WTC11 (cell line): Measurements from ENCODE around the gene NDUFB3. TPM values are rescaled to one million over a fixed set of nuclear protein-coding genes. Genes with fewer than 3 reads are reported as not detected.

Experiments
- ATAC-seq: fragments of 200-7000 bp; cut with Tn5 transposase; 2 replicates; pipeline ENCODE4 v1.10.0; 2021; ENCODE audit warnings: mild to moderate bottlenecking, moderate library complexity
- CTCF ChIA-PET: fragments of 300-600 bp; sonication (Branson Sonifier 250); formaldehyde crosslinking; loops from one replicate; lab custom pipeline; 2021; ENCODE audit warnings: antibody characterized with exemption; lab: Charles Lee
- POLR2A ChIA-PET: fragments of 350-600 bp; sonication (Branson Sonifier 250); formaldehyde crosslinking; loops from one replicate; lab custom pipeline; 2021; ENCODE audit warnings: antibody characterized with exemption; lab: Charles Lee
- DNase-seq: peaks from one replicate; pipeline ENCODE4 v3.0.0; 2021; ENCODE audit warnings: low spot score
- H3K27ac Mint-ChIP-seq: 2 replicates; pipeline ENCODE4 v1.8.0; 2021; ENCODE audit warnings: mixed read lengths
- H3K27me3 Mint-ChIP-seq: 2 replicates; pipeline ENCODE4 v1.8.0; 2021; ENCODE audit warnings: low read depth, mild to moderate bottlenecking, moderate library complexity, mixed read lengths
- H3K36me3 Mint-ChIP-seq: 2 replicates; pipeline ENCODE4 v1.8.0; 2021; ENCODE audit warnings: mixed read lengths
- H3K4me1 Mint-ChIP-seq: 2 replicates; pipeline ENCODE4 v1.8.0; 2022; ENCODE audit warnings: mixed read lengths
- H3K4me3 Mint-ChIP-seq: 2 replicates; pipeline ENCODE4 v1.8.0; 2021; ENCODE audit warnings: mild to moderate bottlenecking, moderate library complexity, mixed read lengths
- H3K9me3 Mint-ChIP-seq: 2 replicates; pipeline ENCODE4 v1.8.0; 2021; ENCODE audit warnings: mixed read lengths
- CREB1 ChIP-seq: sonication (generic); formaldehyde crosslinking; IDR thresholded peaks from 2 replicates; pipeline ENCODE4 v1.8.0; 2023; ENCODE audit warnings: mild to moderate bottlenecking, missing genetic modification reagents
- CTCF ChIP-seq: fragments of 200-600 bp; IDR thresholded peaks from 2 replicates; pipeline ENCODE4 v1.8.0; 2022; ENCODE audit warnings: antibody characterized with exemption
- FOXK1 ChIP-seq: sonication (generic); formaldehyde crosslinking; IDR thresholded peaks from 2 replicates; pipeline ENCODE4 v1.8.0; 2022; ENCODE audit warnings: mild to moderate bottlenecking, moderate library complexity, missing genetic modification reagents
- FOXP1 ChIP-seq: sonication (generic); formaldehyde crosslinking; IDR thresholded peaks from 2 replicates; pipeline ENCODE4 v1.8.0; 2022; ENCODE audit warnings: missing genetic modification reagents, mild to moderate bottlenecking, moderate library complexity, borderline replicate concordance
- GTF2I ChIP-seq: fragments of 250-450 bp; sonication (Bioruptor Pico); conservative IDR thresholded peaks from 2 replicates; pipeline ENCODE4 v1.4.0; 2021; ENCODE audit warnings: mild to moderate bottlenecking
- HMGA2 ChIP-seq: fragments of 250-450 bp; sonication (Bioruptor Pico); IDR thresholded peaks from 2 replicates; pipeline ENCODE4 v1.4.0; 2021; ENCODE audit warnings: mild to moderate bottlenecking, moderate library complexity
- MYBL2 ChIP-seq: sonication (generic); formaldehyde crosslinking; IDR thresholded peaks from 2 replicates; pipeline ENCODE4 v1.8.1; 2023; ENCODE audit warnings: mild to moderate bottlenecking, moderate library complexity, missing genetic modification reagents
- NFE2L1 ChIP-seq: sonication (generic); formaldehyde crosslinking; IDR thresholded peaks from 2 replicates; pipeline ENCODE4 v1.8.1; 2023; ENCODE audit warnings: missing genetic modification reagents
- OVOL2 ChIP-seq: fragments of 250-450 bp; sonication (Bioruptor Pico); IDR thresholded peaks from 2 replicates; pipeline ENCODE4 v1.9.0; 2021; ENCODE audit warnings: mild to moderate bottlenecking, borderline replicate concordance
- PRDM15 ChIP-seq: sonication (generic); formaldehyde crosslinking; IDR thresholded peaks from 2 replicates; pipeline ENCODE4 v1.8.0; 2022; ENCODE audit warnings: missing genetic modification reagents
- TCF7 ChIP-seq: sonication (generic); formaldehyde crosslinking; IDR thresholded peaks from 2 replicates; pipeline ENCODE4 v1.8.0; 2022; ENCODE audit warnings: mild to moderate bottlenecking, low read depth, missing genetic modification reagents, moderate library complexity
- TEAD4 ChIP-seq: sonication (generic); formaldehyde crosslinking; IDR thresholded peaks from 2 replicates; pipeline ENCODE4 v1.8.0; 2022; ENCODE audit warnings: mild to moderate bottlenecking, missing genetic modification reagents
- ZNF232 ChIP-seq: sonication (generic); formaldehyde crosslinking; IDR thresholded peaks from 2 replicates; pipeline ENCODE4 v1.8.0; 2022; ENCODE audit warnings: mild to moderate bottlenecking, missing genetic modification reagents
- total RNA-seq: library from RNA; stranded (reverse); gene quantifications from 3 replicates; pipeline ENCODE4 v1.2.3, GENCODE V29; 2021
- TF ChIP-seq, protein P1 (sequence below): sonication (generic); formaldehyde crosslinking; IDR thresholded peaks from 2 replicates; pipeline ENCODE4 v1.8.0; 2022; ENCODE audit warnings: mild to moderate bottlenecking, missing genetic modification reagents
- TF ChIP-seq, protein P2 (sequence below): sonication (generic); formaldehyde crosslinking; IDR thresholded peaks from 2 replicates; pipeline ENCODE4 v1.8.0; 2022; ENCODE audit warnings: mild to moderate bottlenecking, missing genetic modification reagents
- TF ChIP-seq, protein P3 (sequence below): sonication (generic); formaldehyde crosslinking; IDR thresholded peaks from 2 replicates; pipeline ENCODE4 v1.8.1; 2022; ENCODE audit warnings: mild to moderate bottlenecking, moderate library complexity, missing genetic modification reagents
- TF ChIP-seq, protein P4 (sequence below): sonication (generic); formaldehyde crosslinking; IDR thresholded peaks from 2 replicates; pipeline ENCODE4 v1.8.1; 2023; ENCODE audit warnings: mild to moderate bottlenecking, moderate library complexity, missing genetic modification reagents

Gene NDUFB3
- total RNA-seq, 1 experiment from 2014 or later: 66.8 TPM

- no peak for TF ChIP-seq CTCF
- TF ChIP-seq GTF2I (CRISPR knock-in tag): no peak
- no peak for TF ChIP-seq MYBL2 (CRISPR knock-in tag)
- TF ChIP-seq OVOL2: no peak
- no peak for TF ChIP-seq CREB1 (CRISPR knock-in tag)
- TF ChIP-seq, protein P1, sequence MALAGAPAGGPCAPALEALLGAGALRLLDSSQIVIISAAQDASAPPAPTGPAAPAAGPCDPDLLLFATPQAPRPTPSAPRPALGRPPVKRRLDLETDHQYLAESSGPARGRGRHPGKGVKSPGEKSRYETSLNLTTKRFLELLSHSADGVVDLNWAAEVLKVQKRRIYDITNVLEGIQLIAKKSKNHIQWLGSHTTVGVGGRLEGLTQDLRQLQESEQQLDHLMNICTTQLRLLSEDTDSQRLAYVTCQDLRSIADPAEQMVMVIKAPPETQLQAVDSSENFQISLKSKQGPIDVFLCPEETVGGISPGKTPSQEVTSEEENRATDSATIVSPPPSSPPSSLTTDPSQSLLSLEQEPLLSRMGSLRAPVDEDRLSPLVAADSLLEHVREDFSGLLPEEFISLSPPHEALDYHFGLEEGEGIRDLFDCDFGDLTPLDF (CRISPR knock-in tag): no peak
- TF ChIP-seq, all 79 proteins: peak for 0
These were observed 42.5 kb downstream of the NDUFB3 start (continued) for GRCh38 chr2:201114350-201114749.

DNA sequence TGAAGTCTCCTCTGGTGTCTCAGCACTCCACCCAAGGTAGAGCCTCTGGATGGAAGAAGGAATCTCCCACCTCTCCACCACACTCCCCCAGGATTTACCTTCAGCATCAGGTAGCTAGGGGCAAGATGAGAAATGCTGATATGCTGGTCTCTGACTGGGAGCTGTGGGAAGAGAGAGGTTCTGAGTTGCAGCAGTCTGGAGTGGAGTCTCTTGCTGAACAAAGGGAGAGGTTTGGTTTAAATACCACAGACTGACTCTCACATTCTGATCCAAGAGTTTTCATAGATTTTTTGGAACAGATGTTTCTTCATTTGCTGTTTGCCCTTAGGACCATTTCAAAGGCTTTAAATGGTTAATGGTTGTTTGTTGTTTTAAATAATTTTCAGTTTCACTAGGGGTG lies 43.0 kb downstream of the NDUFB3 start:
- Mint-ChIP-seq H3K4me3 (peak overlapping the region; percentile 88), H3K4me1 (peaks cover 41% of the 10 kb centered on the region), H3K9me3 (no peaks in the 10 kb centered on the region), H3K27ac (peak overlapping the region; percentile 10; the same call in 1 of the 2 replicates), H3K27me3 (peaks cover 7% of the 10 kb centered on the region; the same call in 1 of the 2 replicates), H3K36me3 (no peaks in the 10 kb centered on the region)
- CTCF ChIA-PET: interaction anchor here (0.9 kb wide), 1 partner anchor 68 kb away, joined by 3 read pairs; the partner anchor contains the start of gene CASP10
- POLR2A ChIA-PET: no interaction called here
- no peak for DNase-seq
- no peak for ATAC-seq
- TF ChIP-seq HMGA2 (CRISPR knock-in tag): no peak
- no peak for TF ChIP-seq TCF7 (CRISPR knock-in tag)
- TF ChIP-seq CTCF: no peak

- POLR2A ChIA-PET: interaction anchor here (0.8 to 1.1 kb wide), 3 partner anchors 42 to 227 kb away, joined by 3 to 7 read pairs (median 5); partner anchors contain the start of genes NIF3L1, ORC2 and PPIL3
- peaks cover 43% of the 10 kb centered on the region for H3K4me1 Mint-ChIP-seq
- peak within 1 kb of the TSS; percentile 93 for H3K27ac Mint-ChIP-seq
- CTCF ChIA-PET: interaction anchor here (1.4 to 2.9 kb wide), 2 partner anchors 47 to 152 kb away, joined by 3 to 16 read pairs; partner anchors contain the start of gene ORC2
- peak; percentile 63 for DNase-seq
- no peaks in the 10 kb centered on the region for H3K36me3 Mint-ChIP-seq
- ATAC-seq: peak; percentile 36
- H3K27me3 Mint-ChIP-seq: peaks cover 4% of the 10 kb centered on the region; the same call in 1 of the 2 replicates
- H3K4me3 Mint-ChIP-seq: peak within 1 kb of the TSS; percentile 88
- no peaks in the 10 kb centered on the region for H3K9me3 Mint-ChIP-seq
- TF ChIP-seq FOXP1 (peak; percentile 67; the same call in 1 of the 2 replicates), NFE2L1 (CRISPR knock-in tag) (peak; percentile 75; the same call in 1 of the 2 replicates), ZNF232 (no peak), FOXK1 (CRISPR knock-in tag) (peak; percentile 51), TEAD4 (CRISPR knock-in tag) (no peak), PRDM15 (peak; percentile 88)
- TF ChIP-seq, protein P2, sequence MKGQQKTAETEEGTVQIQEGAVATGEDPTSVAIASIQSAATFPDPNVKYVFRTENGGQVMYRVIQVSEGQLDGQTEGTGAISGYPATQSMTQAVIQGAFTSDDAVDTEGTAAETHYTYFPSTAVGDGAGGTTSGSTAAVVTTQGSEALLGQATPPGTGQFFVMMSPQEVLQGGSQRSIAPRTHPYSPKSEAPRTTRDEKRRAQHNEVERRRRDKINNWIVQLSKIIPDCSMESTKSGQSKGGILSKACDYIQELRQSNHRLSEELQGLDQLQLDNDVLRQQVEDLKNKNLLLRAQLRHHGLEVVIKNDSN: no peak
- TF ChIP-seq, protein P3, sequence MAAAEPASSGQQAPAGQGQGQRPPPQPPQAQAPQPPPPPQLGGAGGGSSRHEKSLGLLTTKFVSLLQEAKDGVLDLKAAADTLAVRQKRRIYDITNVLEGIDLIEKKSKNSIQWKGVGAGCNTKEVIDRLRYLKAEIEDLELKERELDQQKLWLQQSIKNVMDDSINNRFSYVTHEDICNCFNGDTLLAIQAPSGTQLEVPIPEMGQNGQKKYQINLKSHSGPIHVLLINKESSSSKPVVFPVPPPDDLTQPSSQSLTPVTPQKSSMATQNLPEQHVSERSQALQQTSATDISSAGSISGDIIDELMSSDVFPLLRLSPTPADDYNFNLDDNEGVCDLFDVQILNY (CRISPR knock-in tag): peak; percentile 31; the same call in 1 of the 2 replicates
- TF ChIP-seq, protein P4, sequence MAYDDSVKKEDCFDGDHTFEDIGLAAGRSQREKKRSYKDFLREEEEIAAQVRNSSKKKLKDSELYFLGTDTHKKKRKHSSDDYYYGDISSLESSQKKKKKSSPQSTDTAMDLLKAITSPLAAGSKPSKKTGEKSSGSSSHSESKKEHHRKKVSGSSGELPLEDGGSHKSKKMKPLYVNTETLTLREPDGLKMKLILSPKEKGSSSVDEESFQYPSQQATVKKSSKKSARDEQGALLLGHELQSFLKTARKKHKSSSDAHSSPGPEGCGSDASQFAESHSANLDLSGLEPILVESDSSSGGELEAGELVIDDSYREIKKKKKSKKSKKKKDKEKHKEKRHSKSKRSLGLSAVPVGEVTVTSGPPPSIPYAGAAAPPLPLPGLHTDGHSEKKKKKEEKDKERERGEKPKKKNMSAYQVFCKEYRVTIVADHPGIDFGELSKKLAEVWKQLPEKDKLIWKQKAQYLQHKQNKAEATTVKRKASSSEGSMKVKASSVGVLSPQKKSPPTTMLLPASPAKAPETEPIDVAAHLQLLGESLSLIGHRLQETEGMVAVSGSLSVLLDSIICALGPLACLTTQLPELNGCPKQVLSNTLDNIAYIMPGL (CRISPR knock-in tag): peak; percentile 68; the same call in 1 of the 2 replicates
These were observed 44.5 kb downstream of the NDUFB3 start, which contains the start of gene CFLAR for GRCh38 chr2:201116115-201116958. TSS of gene CFLAR (plus strand) at chr2:201116164. CDS start at chr2:201129866, 13,702 bp downstream.
